OCI-LY1 (cell line): ENCODE data around the gene LDLRAD1.

Source experiments
- CTCF ChIP-seq: fragments of 200-600 bp; sonication (generic), shearing (Covaris generic); IDR thresholded peaks from 2 replicates; pipeline ENCODE4 v1.5.1; 2017; ENCODE audit warnings: mild to moderate bottlenecking, antibody characterized with exemption, low read length, moderate library complexity, mixed read lengths
- EZH2 ChIP-seq: fragments of 200-600 bp; sonication (generic), shearing (Covaris generic); IDR thresholded peaks from 2 replicates; pipeline ENCODE4 v1.8.0; 2017; ENCODE audit warnings: borderline replicate concordance, mixed run types, mild to moderate bottlenecking, antibody characterized with exemption, low read length, moderate library complexity, mixed read lengths

DNA sequence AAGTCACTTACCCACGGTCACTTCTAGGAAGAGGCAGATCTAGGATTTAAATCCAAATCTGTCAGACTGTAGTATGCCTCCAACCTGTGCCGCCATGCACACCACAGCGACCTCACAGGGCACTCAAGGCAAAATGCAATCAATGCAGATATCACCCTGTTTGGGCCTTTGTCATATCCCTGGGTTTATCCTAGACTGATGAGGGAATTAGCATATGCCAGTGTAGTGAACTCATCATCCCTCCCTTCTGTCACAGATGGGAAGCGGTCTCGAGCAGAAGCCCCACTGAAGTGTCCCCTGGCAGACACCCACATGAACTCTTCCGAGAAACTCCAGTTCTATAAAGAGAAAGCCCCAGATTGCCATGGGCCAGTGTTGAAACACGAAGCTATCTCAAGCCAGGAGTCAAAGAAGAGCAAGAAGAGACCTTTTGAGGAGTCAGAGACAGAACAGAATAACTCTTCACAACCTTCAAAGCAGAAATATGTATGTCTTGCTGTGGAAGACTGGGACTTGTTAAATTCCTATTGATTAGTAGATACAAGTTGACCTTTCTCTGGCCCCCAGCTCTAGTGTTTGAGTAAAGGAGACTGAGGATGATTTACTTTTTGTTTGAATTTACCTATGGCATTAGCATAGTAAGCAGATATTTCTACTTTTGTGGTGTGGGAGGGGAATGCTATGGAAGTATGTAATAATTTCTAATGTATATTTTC, 50.4 kb downstream of the LDLRAD1 start:
- TF ChIP-seq EZH2 (no peak), CTCF (no peak)
